Stimulated activated CD8-positive, alpha-beta memory T cell treated with anti-CD3 and anti-CD28 coated beads, Interleukin-12 subunit alpha, Interleukin-12 subunit beta, amount 100 ng/mL, for 4 hours (primary cell): ENCODE results near the gene ESR2.
"Not testable (repeated sequence)": the region's sequence is repeated elsewhere in the genome, so short reads cannot be mapped to it uniquely, and the experiment has no call there.

Source experiments
- DNase-seq: peaks from one replicate; pipeline ENCODE4 v3.0.0-alpha.2; 2020; ENCODE audit warnings: low read depth

The ESR2 gene

DNA sequence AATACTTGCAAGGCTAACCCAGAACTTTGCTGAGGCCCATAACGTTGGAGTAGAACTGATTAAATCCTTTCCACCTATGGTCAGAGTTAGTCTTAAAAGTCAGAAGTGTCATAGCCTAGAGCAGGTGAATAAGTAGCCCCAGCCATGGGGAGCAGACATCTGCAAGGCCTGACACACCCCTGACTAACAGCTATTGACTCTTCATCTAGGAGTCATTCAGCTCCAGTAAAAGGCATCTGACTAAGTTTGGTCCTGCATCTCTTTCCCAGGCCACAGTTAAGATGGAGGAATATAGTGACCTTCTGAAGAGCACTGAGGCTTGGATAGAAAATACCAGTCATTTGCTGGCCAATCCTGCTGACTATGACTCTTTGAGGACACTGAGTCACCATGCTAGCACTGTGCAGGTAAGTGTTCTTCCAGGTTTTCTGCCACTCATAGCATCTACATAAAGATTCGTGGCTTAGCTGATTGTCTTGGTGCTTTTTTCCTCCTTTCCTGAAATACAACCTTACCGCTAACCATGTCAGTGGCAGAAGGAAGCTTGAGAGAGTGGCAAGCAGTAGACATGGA lies 212.9 kb downstream of the ESR2 start:
- no peak for DNase-seq

DNA sequence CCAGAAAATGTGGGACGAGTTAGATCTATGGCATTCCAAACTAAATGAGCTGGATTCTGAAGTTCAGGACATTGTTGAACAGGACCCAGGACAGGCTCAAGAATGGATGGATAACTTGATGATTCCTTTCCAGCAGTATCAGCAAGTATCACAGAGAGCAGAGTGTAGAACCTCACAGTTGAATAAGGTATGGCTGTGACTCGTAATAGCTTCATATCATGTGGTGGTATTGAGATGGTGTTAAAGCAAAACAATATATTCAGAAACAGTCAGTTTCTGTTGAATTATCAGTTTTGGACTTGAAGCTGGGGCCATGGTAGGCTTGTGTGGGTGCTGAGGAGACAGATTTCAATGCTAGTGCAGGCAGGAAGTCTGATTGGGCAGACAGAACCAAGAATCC lies 213.7 kb downstream of the ESR2 start:
- no peak for DNase-seq

DNA sequence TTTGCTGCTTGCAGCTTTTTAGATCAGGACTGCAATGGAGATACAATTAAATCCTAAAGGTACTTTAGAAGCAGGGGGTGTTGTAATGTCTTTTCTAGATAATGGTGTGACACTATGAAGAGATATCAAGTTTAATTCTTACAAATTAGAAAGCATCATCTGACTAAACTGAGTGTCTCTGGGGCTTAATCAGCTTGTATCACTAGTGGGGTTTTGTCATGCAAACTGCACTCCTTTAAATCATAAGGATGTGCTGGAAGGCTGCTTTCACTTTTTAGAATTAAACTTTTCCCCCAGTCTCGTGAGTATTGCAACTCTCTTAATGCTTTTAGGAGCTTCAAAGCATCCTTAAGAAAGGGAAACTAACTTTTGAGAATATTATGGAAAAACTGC lies 218.6 kb downstream of the ESR2 start:
- DNase-seq, result no peak

DNA sequence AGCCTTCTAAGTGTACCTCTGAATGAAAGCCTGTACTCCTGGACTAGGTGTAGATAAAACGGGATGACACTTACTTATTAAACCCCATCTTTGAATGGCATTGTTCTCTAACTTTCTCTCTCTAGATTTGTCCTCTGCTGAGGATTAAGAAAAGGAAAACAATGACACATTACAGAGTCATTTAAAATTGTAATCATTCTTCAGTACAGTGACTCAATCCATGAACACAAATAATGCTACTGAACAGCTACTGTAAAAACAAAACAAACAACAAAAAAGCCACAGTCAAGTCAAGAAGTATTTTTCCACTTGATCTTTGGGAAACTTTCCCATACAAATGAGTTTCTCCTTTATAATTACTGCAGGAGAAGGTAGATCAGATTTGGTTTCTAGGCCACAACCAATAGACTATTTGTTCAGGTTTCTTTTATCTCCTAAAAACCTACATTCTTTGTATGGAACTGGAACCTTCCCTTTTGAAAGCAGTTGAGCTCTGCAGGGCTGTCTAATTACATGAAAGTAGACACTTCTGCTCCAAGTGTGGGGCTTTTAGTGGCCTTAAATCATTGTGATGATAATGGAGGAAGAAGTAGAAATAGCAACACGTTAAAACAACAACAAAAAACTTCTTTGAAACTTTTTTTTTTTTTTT lies 219.1 kb downstream of the ESR2 start:
- no peak for DNase-seq

DNA sequence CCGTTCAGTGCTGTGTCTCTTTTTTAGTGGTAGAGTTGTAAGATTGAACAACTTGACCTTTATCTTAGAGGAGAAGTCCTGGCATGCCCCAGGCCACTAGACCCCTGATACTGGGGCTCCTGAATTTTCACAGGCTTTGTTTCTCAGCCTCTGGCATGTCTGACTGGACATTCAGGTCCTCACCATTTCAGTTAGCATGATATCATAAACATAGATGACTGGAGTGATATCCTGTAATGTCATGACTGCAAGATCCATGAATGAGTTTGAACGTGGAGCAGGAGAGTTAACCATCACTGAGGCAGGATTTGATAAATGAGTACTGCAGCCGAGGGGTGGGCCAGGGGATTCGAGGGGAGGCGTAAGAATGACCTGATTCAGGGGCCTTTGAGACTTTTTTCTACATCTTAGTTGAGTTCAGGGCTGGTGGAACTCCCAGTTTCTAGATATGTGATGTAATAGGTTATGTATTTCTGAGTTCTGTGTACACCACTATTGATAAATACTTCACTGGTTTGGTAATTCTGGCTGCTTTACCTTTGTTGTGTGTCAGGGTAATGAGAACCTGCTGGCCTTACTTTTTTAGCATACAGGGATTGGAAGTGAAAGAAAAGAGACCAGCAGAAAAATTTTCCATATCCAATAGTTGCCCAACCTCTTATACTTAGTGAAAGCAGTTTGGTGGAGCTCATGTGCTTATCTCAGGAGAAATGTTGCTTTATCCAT lies 224.4 kb downstream of the ESR2 start:
- DNase-seq, result no peak

DNA sequence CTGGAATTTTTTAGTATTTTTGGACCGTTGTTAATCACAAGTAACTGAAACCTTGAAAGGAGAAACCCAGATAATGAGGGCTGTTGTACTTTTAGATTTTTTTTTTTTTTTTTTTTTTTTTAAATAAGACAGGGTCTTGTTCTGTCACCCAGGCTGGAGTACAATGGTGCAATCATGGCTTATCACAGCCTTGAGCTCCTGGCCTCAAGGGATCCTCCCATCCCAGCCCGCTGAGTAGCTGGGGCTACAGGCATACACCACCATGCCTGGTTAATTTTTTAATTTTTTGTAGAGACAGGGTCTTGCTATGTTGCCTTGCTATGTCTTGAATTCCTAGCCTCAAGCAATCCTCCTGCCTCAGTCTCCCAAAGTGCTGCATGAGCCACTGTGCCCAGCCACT lies 229.7 kb downstream of the ESR2 start:
- DNase-seq, result no peak

DNA sequence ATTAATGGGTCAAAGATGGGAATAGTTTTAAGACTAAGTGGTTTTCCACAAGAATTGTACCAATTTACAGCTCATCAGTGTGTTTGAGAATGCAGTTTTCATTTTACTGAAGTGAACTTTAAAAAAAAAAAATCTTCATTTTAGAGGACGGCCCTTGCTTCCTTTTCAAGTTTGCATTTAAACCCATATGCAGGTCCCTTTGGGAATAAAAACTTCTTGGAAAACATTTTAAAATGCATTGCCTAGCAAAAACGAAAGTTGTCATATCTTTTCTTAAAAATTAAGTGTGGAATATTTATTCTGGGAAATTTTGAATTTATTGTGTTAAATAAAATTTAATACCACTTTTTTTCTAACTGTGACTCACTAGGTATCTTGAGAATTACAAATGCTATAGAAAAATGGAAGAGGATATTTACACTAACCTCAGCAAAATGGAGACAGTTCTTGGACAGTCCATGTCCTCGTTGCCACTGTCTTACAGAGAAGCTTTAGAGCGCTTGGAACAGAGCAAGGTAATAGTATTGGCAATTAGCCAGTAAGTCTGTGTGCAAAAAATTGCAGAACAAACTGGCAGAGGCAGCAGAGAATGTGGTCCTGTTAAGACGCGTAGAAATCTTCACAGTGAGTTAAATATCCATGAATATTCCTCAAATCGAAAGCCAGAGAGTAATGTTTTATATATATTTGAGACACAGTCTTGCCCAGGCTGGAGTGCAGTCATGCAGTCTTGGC lies 231.6 kb downstream of the ESR2 start:
- DNase-seq, result no peak

DNA sequence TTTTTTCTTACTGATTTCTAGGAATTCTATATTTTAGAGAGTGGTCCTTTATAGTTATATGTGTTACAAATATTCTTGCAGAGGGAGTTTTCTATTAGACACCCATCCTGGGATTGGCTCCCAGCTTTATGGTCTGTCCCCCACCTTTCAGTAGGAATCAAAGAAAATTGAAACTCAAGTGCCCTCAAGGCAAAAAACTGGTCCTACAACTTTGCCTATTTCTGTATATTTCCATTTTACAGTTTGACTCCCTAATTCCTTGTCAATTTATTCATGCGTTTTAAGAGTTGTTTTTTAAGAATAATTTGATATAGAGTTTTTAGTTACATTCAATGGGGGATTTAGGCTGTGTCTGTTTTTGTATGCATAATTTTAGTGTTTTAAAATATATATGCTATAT lies 232.5 kb downstream of the ESR2 start:
- DNase-seq, result no peak

DNA sequence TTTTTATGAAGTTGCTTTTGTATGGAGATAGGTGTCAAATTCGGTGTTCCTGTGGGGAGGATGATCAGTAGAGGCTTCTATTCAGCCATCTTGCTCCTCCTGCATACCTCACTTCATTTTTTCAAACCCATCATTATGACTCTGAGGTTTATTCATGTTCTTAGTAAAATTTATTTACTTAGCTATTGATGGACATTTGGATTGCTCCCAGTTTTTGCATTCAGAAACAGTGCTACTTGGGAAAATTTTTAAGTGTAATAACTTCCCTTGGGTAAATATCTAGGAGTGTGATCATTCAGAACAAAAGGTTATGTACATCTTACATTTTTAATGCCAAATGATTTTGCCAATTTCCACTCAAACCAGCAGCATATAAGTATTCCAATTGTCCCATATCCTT lies 233.1 kb downstream of the ESR2 start:
- no peak for DNase-seq

DNA sequence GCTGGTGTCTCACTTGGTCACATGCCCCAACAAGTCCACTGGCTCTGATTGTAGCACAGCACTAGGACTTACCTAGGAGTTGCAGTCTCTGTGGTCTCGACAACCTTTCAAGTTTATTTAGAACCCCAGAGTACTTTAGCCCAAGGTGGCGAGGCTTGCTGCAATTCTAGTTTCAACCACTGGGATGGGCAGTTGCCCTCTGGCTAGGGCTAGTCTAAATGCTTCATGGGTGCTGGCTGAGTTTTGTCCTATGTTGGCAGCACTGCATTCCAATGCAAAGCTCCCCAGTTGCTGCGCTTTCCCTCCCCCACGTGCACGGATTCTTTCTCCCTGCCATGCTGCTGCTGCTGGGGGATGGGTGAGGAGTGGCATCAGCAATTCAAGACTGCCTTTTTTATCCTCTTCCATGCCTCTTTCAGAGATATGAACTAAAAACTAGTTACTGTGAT lies 233.5 kb downstream of the ESR2 start:
- DNase-seq, result no peak

DNA sequence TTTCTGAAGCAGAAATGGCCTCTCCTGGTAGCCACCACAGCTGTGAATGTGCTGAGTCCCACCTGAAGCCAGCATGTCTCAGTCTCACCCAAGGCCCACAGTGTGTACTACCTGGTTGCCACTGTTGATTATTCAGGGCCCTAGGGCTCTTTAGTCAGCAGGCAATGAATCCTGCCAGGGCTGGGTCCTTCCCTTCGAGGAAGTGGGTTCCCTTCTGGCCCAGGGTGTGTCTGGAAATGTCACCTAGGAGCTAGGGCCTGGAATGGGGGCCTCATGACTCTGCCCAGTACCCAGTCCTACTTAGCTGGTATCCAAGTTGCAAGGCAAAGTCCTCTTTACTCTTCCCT lies 234.0 kb downstream of the ESR2 start:
- no peak for DNase-seq

DNA sequence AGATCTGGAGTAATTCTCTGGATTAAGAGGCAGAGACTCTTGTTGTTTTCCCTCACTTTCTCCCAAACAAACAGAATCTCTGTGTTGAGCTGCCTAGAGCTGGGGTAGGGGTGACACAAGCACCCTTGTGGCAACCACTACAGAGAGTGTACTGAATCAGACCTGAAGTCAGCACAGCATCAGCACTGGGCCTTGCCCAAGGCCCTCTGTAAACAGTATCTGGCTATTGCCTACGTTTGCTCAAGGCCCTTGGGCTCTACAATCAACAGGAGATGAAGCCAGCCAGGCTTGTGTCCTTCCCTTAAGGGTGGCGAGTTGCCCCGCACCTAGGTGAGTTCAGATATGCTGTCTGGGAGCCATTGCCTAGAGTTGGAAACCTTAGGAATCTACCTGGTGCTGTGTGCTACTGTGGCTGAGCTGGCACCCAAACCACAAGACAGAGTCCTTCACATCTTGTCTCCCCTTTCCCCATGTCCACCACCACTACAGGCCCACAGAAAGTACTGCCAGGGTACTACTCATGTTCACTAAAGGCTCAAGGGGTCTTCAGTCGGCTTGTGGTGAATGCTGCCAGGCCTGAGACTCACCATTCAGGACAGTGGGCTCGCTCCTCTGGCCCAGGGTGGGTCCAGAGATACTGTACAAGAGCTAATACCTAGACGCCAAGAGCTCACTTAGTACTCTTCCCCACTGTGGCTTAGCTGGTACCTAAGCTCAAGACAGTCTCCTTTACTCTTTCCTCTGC lies 234.5 kb downstream of the ESR2 start:
- no peak for DNase-seq

DNA sequence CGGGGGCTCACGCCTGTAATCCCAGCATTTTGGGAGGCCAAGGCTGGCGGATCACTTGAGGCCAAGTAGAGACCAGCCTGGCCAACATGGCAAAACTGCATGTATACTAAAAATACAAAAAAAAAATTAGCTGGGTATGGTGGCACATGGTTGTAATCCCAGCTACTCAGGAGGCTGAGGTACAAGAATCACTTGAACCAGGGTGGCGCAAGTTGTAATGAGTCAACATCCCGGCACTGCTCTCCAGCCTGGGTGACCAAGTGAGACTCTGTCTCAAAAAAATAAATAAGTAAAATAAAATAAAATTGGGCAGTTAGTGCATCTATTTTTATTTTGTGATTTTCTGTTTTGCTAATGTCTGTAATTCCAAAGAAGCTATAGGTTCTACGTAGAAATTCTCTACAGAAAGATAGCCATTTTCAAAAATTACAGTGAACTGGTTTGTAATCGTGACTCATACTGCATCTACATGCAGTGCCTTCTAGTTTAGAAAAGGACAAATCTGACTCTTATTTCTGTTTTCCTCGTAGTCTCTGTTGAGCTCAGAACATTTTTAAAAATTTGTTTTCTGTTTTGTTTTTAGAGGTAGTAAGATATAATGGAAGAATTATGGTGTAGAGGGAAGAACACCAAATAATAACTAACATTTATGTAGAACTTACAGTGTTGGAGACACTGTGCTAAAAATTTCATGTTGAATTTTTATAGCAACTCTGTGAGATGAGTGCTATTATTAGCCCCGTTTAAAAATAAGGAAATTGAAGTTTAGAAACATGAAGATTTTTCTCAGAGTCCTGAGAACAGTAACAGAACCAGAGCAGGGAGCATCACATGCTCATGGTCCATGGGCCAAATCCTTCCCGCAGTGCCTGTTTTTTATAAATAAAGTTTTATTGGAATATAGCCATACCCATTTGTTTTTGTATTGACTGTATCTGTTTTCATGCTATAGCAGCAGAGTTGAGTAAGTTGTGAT lies 240.2 kb downstream of the ESR2 start:
- no peak for DNase-seq

DNA sequence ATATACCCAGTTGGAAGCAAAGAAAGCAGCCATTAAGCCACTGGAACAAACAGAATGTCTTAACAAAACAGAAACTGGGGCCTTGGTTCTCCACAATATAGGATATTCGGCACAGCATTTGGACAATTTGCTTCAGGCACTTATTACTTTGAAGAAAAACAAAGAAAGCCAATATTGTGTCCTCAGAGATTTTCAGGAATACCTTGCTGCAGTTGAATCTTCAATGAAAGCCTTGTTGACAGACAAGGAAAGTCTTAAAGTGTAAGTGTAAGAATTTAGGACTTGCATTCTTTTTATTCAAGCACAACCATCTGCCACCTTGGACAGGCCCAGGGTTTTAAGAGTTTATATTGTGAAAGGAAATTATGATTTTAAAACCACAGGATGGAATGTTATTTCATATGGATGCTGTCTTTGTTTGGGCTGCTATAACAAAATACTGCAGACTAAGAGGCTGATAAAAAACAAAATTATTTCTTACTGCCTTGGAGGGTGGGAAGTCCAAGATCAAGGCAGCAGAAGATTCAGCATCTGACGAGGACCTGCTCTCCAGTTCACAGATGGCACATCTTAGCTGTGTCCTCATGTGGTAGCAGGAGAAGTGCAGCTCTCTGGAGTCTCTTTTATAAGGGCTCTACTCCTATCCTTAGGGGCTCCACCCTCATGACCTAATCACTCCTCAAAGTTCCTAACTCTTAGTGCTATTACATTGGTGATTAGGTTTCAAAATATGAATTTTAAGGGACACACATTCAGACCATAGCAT lies 244.4 kb downstream of the ESR2 start:
- no peak for DNase-seq

DNA sequence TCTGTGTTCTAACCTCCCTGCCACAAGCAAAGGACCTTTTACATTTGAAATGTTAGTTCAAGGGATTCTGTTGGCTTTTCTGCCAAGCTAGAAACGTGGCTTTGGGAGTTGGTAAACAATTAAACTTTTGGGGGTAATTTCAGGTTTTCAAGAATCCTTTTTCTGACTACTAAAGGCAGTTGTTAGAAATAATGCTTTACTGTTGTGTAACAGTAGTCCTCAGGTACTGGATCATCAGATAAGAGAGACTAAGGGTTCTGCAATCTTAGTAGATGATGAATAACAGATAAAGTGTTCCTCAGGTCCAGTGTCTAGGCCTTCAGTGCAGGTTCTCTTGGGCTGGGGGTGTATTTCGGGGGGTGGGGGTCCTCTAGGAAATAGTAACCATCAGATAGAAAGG lies 249.1 kb downstream of the ESR2 start:
- no peak for DNase-seq

DNA sequence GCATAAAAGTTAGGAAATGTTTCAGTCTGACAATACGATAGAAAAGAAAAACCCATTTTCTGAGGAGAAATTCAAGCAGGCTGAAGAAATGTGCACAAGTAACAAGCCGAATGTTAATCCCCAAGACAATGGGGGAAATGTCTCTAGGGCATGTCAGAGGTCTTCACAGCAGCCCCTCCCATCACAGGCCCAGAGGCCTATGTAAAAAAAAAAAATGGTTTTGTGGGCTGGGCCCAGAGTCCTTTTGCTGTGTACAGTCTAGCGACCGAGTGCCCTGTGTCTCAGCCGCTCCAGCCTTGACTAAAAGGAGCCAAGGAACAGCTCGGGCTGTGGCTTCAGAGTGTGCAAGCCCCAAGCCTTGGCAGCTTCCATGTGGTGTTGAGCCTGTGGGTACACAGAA lies 250.9 kb downstream of the ESR2 start:
- not testable (repeated sequence) for DNase-seq

DNA sequence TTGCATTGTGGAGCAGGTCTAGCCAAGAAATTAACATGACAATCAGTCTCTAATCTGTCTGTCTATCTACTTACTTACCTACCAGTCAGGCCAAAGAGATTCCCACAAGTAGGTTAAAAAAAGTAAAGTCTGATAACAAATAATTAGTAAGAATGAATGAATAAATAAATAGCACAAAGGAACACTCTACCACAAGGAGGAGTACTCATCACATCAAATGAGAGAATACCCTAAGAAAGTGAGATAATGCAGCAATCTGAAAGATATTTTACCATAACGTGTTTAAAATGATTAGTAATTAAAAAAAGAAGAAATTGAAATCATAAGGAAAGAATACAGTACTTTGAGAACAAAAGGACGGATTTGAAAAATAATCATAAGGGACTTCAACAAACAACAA lies 254.1 kb downstream of the ESR2 start:
- no peak for DNase-seq

DNA sequence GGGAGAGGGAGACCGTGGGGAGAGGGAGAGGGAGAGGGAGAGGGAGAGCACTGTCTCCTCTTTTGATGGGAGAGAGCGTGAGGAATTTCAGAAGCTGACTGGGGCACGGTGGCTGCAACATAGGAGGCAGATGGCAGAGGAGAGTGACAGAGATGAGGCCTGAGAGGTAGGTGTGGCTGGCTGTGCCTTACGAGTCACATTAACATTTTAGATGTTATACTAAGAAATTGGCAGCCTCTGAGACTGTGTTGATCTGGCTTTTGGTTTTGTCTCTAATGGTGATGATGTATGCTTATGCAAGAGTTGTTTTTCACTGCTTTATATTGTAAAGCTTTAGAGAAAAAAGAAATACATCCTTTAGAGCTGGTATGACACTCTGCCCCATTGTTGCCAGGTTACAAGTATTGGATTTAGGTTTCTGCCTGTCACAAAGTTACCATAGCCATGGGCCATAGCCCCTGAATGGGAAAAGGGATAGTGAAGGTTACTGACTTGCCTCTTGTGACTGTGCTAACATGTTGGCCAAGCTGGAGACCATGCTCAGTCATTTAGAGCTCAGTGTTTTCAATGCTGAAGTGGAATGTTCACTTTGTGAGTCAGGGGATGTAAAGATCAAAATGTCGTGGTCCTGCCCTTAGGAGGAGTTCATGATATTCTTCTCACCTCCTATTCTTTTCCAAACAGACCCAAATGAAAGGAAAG lies 255.2 kb downstream of the ESR2 start:
- DNase-seq, result no peak

DNA sequence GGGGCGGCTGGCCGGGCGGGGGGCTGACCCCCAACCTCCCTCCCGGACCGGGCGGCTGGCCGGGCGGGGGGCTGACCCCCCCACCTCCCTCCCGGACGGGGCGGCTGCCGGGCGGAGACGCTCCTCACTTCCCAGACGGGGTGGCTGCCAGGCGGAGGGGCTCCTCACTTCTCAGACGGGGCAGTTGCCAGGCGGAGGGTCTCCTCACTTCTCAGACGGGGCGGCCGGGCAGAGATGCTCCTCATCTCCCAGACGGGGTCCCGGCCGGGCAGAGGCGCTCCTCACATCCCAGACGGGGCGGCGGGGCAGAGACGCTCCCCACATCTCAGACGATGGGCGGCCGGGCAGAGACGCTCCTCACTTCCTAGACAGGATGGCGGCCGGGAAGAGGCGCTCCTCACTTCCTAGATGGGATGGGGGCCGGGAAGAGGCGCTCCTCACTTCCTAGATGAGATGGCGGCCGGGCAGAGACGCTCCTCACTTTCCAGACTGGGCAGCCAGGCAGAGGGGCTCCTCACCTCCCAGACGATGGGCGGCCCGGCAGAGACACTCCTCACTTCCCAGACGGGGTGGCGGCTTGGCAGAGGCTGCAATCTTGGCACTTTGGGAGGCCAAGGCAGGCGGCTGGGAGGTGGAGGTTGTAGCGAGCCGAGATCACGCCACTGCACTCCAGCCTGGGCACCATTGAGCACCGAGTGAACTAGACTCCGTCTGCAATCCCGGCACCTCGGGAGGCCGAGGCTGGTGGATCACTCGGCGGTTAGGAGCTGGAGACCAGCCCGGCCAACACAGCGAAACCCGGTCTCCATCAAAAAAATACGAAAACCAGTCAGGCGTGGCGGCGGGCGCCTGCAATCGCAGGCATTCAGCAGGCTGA lies 256.1 kb downstream of the ESR2 start:
- not testable (repeated sequence) for DNase-seq
